Sigmoid colon (tissue), 4 donors: ENCODE data around the gene NPY4R.
"Not testable (repeated sequence)": the region's sequence is repeated elsewhere in the genome, so short reads cannot be mapped to it uniquely, and the experiment has no call there.

Experiments
- POLR2A ChIP-seq, 2 donors: fragments of 450-650 bp; IDR thresholded peaks; one replicate each; pipeline ENCODE4 v1.6.1; 2016; ENCODE audit warnings: antibody characterized with exemption in 2 of 2, mild to moderate bottlenecking in 2 of 2, moderate library complexity in 2 of 2
- POLR2AphosphoS5 ChIP-seq, 4 donors: sonication (generic); formaldehyde crosslinking; IDR thresholded peaks; one replicate each; pipeline ENCODE4 v1.6.1; 2017; ENCODE audit warnings: antibody characterized with exemption in 4 of 4
- TF ChIP-seq, protein P1 (sequence below), 4 experiments: fragments of 450-650 bp in 3 of 4; fragments of 200-600 bp in 1 of 4; IDR thresholded peaks; one replicate each; pipeline ENCODE4 v1.5.1; 2016 to 2019; ENCODE audit warnings: antibody characterized with exemption in 4 of 4, mild to moderate bottlenecking in 3 of 4, moderate library complexity in 2 of 4

- TF ChIP-seq, protein P1, sequence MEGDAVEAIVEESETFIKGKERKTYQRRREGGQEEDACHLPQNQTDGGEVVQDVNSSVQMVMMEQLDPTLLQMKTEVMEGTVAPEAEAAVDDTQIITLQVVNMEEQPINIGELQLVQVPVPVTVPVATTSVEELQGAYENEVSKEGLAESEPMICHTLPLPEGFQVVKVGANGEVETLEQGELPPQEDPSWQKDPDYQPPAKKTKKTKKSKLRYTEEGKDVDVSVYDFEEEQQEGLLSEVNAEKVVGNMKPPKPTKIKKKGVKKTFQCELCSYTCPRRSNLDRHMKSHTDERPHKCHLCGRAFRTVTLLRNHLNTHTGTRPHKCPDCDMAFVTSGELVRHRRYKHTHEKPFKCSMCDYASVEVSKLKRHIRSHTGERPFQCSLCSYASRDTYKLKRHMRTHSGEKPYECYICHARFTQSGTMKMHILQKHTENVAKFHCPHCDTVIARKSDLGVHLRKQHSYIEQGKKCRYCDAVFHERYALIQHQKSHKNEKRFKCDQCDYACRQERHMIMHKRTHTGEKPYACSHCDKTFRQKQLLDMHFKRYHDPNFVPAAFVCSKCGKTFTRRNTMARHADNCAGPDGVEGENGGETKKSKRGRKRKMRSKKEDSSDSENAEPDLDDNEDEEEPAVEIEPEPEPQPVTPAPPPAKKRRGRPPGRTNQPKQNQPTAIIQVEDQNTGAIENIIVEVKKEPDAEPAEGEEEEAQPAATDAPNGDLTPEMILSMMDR (IDR thresholded peaks at IDR 0.05) = not testable (repeated sequence)
- not testable (repeated sequence) for TF ChIP-seq POLR2AphosphoS5, POLR2A (IDR thresholded peaks at IDR 0.05)
These were observed 53.1 kb downstream of the NPY4R start for GRCh38 chr10:46412665-46413064.
